Progenitor cell of endocrine pancreas (in vitro differentiated cells): ENCODE data around the gene VPS13C. TPM values are rescaled to one million over a fixed set of nuclear protein-coding genes. Genes with fewer than 3 reads are reported as not detected.

ENCODE experiments used
- DNase-seq: peaks from one replicate; pipeline ENCODE4 v3.0.0; 2021; ENCODE audit warnings: low spot score; ENCODE audit not compliant: unreplicated experiment
- H3K27ac Mint-ChIP-seq: 2 replicates; pipeline ENCODE4 v1.8.0; 2021; ENCODE audit warnings: mild to moderate bottlenecking, moderate library complexity, mixed read lengths
- H3K27me3 Mint-ChIP-seq: 2 replicates; pipeline ENCODE4 v1.8.0; 2021; ENCODE audit warnings: mixed read lengths
- H3K36me3 Mint-ChIP-seq: 2 replicates; pipeline ENCODE4 v1.8.0; 2022; ENCODE audit warnings: mixed read lengths; ENCODE audit not compliant: insufficient read depth
- H3K4me1 Mint-ChIP-seq: 2 replicates; pipeline ENCODE4 v1.8.0; 2021; ENCODE audit warnings: low read depth, mixed read lengths
- H3K4me3 Mint-ChIP-seq: 2 replicates; pipeline ENCODE4 v1.8.0; 2021; ENCODE audit warnings: low read depth, mild to moderate bottlenecking, moderate library complexity, mixed read lengths
- H3K9me3 Mint-ChIP-seq: 2 replicates; pipeline ENCODE4 v1.8.0; 2021; ENCODE audit warnings: low read depth, mixed read lengths
- total RNA-seq: library from RNA; stranded (reverse); gene quantifications from 2 replicates; pipeline ENCODE4 v1.2.1, GENCODE V29; 2021
- TF ChIP-seq, protein P1 (sequence below): fragments of 200-600 bp; sonication (generic); IDR thresholded peaks from one replicate; pipeline ENCODE4 v1.5.0; 2021; ENCODE audit warnings: antibody characterized with exemption, mild to moderate bottlenecking; ENCODE audit not compliant: unreplicated experiment

The VPS13C gene
- total RNA-seq, 1 donor from 2014 or later: 47.7 TPM

DNA sequence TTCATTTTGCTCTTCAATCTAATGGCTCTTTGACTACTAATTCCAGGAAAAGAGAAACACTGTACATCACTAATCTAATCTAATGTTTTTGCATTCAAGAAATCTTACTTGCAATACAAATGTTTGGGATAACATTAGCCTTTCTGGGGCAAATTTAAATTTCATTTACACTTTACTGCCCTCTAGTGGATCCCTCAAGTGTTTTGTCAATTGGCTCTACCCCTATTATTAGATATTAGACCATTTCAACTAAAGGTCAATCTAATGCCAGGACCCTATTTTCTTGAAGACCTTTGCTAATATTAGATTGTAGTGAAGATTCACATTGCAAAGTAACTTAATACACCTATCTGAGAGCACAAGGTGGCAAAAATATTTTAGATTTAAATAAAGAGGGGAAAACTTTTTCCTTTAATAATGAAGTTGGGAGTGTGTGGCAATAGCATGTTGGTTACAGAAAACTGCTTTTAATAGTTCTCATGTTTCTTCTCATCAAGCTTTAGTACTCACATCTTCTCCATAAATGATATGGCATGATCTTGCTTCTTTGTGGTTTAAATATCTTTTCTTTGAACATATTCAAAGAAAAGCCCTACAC lies 11.6 kb upstream of the VPS13C start:
- H3K4me3 Mint-ChIP-seq: no peak overlapping the region
- H3K27ac Mint-ChIP-seq: no peak overlapping the region
- no peaks in the 10 kb centered on the region for H3K9me3 Mint-ChIP-seq
- DNase-seq: no peak
- TF ChIP-seq, protein P1, sequence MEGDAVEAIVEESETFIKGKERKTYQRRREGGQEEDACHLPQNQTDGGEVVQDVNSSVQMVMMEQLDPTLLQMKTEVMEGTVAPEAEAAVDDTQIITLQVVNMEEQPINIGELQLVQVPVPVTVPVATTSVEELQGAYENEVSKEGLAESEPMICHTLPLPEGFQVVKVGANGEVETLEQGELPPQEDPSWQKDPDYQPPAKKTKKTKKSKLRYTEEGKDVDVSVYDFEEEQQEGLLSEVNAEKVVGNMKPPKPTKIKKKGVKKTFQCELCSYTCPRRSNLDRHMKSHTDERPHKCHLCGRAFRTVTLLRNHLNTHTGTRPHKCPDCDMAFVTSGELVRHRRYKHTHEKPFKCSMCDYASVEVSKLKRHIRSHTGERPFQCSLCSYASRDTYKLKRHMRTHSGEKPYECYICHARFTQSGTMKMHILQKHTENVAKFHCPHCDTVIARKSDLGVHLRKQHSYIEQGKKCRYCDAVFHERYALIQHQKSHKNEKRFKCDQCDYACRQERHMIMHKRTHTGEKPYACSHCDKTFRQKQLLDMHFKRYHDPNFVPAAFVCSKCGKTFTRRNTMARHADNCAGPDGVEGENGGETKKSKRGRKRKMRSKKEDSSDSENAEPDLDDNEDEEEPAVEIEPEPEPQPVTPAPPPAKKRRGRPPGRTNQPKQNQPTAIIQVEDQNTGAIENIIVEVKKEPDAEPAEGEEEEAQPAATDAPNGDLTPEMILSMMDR: peak; percentile 71
- peaks cover 21% of the 10 kb centered on the region for H3K27me3 Mint-ChIP-seq
- H3K36me3 Mint-ChIP-seq: no peaks in the 10 kb centered on the region
- H3K4me1 Mint-ChIP-seq: peaks cover 7% of the 10 kb centered on the region

DNA sequence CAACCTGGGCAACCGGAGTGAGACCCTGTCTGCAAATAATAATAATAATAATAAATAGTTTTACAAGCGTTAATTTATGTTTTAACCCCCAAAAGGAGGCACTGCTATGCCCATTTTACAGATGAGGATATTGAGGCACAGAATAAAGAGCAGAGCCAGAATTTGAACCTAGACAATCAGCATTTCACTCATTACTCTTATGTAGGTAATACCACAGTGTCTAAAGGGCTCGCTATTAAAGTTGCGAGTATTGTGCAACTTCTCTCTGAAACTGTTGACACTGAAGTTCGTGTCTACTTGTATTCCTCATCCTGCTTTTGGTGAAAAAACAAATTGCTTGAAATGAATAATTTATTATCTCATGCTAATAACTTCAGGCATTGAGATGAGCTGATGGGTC lies 9.3 kb upstream of the VPS13C start:
- TF ChIP-seq, protein P1: no peak
- no peak overlapping the region for H3K4me3 Mint-ChIP-seq
- H3K27me3 Mint-ChIP-seq: peaks cover 38% of the 10 kb centered on the region
- H3K9me3 Mint-ChIP-seq: no peaks in the 10 kb centered on the region
- no peaks in the 10 kb centered on the region for H3K36me3 Mint-ChIP-seq
- peaks cover 9% of the 10 kb centered on the region for H3K4me1 Mint-ChIP-seq
- H3K27ac Mint-ChIP-seq: no peak overlapping the region
- DNase-seq: no peak

DNA sequence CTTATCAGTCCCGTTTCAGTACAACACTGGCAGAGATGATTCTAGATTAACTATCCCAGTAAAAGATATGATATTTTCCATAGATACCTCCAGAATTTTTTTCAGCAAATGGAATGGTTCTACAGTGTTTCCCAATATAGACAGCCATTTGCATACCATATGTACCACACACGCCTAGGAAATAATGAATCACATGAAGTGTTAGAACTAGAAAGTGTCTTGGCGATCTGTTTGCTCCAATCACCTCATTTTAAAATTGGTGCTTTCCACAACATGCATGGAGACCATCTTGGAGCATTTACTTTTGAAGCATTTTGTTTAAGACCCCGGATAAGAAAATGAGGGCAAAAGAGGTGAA lies 8.5 kb upstream of the VPS13C start:
- TF ChIP-seq, protein P1: no peak
- Mint-ChIP-seq H3K36me3 (no peaks in the 10 kb centered on the region), H3K9me3 (no peaks in the 10 kb centered on the region), H3K4me1 (peaks cover 9% of the 10 kb centered on the region), H3K4me3 (peak overlapping the region; percentile 60), H3K27ac (peak overlapping the region; percentile 50), H3K27me3 (peaks cover 45% of the 10 kb centered on the region)
- DNase-seq: no peak

DNA sequence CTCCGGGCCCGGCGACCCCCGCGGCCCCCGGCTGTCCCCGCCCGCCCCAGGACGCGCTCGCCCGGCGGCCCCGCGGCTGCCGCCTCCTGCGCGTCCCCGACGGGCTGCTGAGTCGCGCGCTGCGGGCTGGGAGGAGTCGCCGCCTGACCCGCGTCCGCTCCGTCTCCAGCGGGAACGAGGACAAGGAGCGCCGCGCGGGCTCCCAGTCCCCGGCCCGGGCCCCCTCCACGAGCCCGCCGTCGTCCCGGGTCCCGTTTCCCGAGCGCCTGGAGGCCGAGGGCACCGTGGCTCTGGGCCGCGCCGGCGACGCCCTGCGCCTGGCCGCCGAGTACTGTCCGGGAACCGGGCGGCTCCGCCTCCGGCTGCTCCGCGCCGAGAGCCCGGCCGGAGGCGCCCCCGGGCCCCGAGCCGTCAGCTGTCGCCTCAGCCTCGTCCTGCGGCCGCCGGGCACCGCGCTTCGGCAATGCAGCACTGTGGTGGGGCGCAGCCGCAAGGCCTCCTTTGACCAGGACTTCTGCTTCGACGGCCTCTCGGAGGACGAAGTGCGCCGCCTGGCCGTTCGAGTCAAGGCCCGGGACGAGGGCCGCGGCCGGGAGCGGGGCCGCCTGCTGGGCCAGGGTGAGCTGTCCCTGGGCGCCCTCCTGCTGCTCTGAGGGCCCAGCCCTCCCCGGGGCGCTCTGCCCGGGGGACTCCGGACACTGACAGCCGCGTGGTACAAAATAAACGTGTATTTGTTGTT lies 8.0 kb upstream of the VPS13C start:
- Mint-ChIP-seq H3K4me3 (peak overlapping the region; percentile 60), H3K27me3 (peaks cover 51% of the 10 kb centered on the region), H3K9me3 (no peaks in the 10 kb centered on the region), H3K36me3 (no peaks in the 10 kb centered on the region), H3K27ac (peak overlapping the region; percentile 50), H3K4me1 (peaks cover 9% of the 10 kb centered on the region)
- peak; percentile 47 for DNase-seq
- TF ChIP-seq, protein P1: peak; percentile 41

DNA sequence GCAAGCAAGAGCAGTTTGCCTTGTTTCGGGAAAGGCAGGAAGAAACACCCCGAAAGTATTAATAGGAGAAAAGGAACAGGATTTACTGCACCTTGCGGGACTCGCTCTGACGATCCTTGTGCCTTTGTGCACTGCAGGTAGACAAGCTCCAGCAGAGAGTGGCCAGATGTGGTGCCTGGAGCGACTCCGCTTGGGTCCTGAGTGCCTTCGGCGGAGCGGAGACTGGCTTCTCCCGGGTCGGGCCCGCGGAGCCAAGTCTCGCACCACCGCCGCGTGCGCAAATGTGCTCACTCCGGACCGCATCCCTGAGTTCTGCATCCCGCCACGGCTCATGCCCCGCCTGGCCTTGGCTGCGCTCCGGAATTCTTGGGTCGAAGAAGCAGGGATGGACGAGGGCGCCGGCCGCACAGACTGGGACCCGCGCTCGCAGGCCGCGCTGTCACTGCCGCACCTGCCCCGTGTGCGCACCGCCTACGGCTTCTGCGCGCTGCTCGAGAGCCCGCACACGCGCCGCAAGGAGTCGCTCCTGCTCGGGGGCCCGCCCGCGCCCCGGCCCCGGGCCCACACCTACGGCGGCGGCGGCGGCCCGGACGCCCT lies 7.3 kb upstream of the VPS13C start:
- Mint-ChIP-seq H3K4me3 (peak overlapping the region; percentile 70), H3K9me3 (no peaks in the 10 kb centered on the region), H3K27me3 (peaks cover 58% of the 10 kb centered on the region), H3K27ac (peak overlapping the region; percentile 73), H3K36me3 (no peaks in the 10 kb centered on the region), H3K4me1 (peaks cover 9% of the 10 kb centered on the region)
- DNase-seq: peak; percentile 21
- TF ChIP-seq, protein P1: no peak
